Measurements from ENCODE around the gene SLX4IP.

Gene SLX4IP

GRCh38 chr20:10487142-10488136 is 52.3 kb downstream of the SLX4IP start:
- Histone ChIP-seq H3K36me3 (ENCODE audit: insufficient read depth, low read length) (no peaks in the 10 kb centered on the region), H3K4me1 (ENCODE audit: insufficient read depth, low read length) (peaks cover 27% of the 10 kb centered on the region)

GRCh38 chr20:10488534-10488933 is 53.4 kb downstream of the SLX4IP start:
- Histone ChIP-seq H3K9me3 (ENCODE audit: control insufficient read depth, insufficient read depth, low read length) (no peaks in the 10 kb centered on the region), H3K4me1 (ENCODE audit: insufficient read depth, low read length) (peaks cover 27% of the 10 kb centered on the region), H3K36me3 (ENCODE audit: insufficient read depth, low read length) (no peaks in the 10 kb centered on the region), H3K9ac (ENCODE audit: low read depth, low read length) (no peak overlapping the region)

More at GRCh38 chr20:10487142-10488136, 52.3 kb downstream of the SLX4IP start:
- Histone ChIP-seq H3K9ac (ENCODE audit: low read depth, low read length) (no peak overlapping the region), H3K9me3 (ENCODE audit: control insufficient read depth, insufficient read depth, low read length) (no peaks in the 10 kb centered on the region)

GRCh38 chr20:10489853-10490252 is 54.7 kb downstream of the SLX4IP start:
- H3K9ac ChIP-seq (ENCODE audit: low read depth, low read length): no peak overlapping the region

GRCh38 chr20:10490257-10490656 is 55.2 kb downstream of the SLX4IP start:
- Histone ChIP-seq H3K9ac (ENCODE audit: low read depth, low read length) (no peak overlapping the region), H3K9me3 (ENCODE audit: control insufficient read depth, insufficient read depth, low read length) (no peaks in the 10 kb centered on the region), H3K4me1 (ENCODE audit: insufficient read depth, low read length) (peaks cover 27% of the 10 kb centered on the region), H3K36me3 (ENCODE audit: insufficient read depth, low read length) (no peaks in the 10 kb centered on the region)

More at GRCh38 chr20:10489853-10490252, 54.7 kb downstream of the SLX4IP start:
- Histone ChIP-seq H3K4me1 (ENCODE audit: insufficient read depth, low read length) (peaks cover 27% of the 10 kb centered on the region), H3K9me3 (ENCODE audit: control insufficient read depth, insufficient read depth, low read length) (no peaks in the 10 kb centered on the region), H3K36me3 (ENCODE audit: insufficient read depth, low read length) (no peaks in the 10 kb centered on the region)

GRCh38 chr20:10490706-10491105 is 55.6 kb downstream of the SLX4IP start:
- H3K9ac ChIP-seq (ENCODE audit: low read depth, low read length): no peak overlapping the region
- H3K4me1 ChIP-seq (ENCODE audit: insufficient read depth, low read length): peaks cover 27% of the 10 kb centered on the region

GRCh38 chr20:10492065-10492464 is 57.0 kb downstream of the SLX4IP start:
- Histone ChIP-seq H3K36me3 (ENCODE audit: insufficient read depth, low read length) (no peaks in the 10 kb centered on the region), H3K4me1 (ENCODE audit: insufficient read depth, low read length) (peaks cover 27% of the 10 kb centered on the region)

More at GRCh38 chr20:10490706-10491105, 55.6 kb downstream of the SLX4IP start:
- no peaks in the 10 kb centered on the region for H3K36me3 ChIP-seq (ENCODE audit: insufficient read depth, low read length)
- no peaks in the 10 kb centered on the region for H3K9me3 ChIP-seq (ENCODE audit: control insufficient read depth, insufficient read depth, low read length)

GRCh38 chr20:10492844-10493243 is 57.7 kb downstream of the SLX4IP start:
- H3K9me3 ChIP-seq (ENCODE audit: control insufficient read depth, insufficient read depth, low read length): no peaks in the 10 kb centered on the region
- H3K36me3 ChIP-seq (ENCODE audit: insufficient read depth, low read length): no peaks in the 10 kb centered on the region
- H3K4me1 ChIP-seq (ENCODE audit: insufficient read depth, low read length): peaks cover 22% of the 10 kb centered on the region
- H3K9ac ChIP-seq (ENCODE audit: low read depth, low read length): no peak overlapping the region

More at GRCh38 chr20:10492065-10492464, 57.0 kb downstream of the SLX4IP start:
- H3K9ac ChIP-seq (ENCODE audit: low read depth, low read length): no peak overlapping the region
- no peaks in the 10 kb centered on the region for H3K9me3 ChIP-seq (ENCODE audit: control insufficient read depth, insufficient read depth, low read length)

- Histone ChIP-seq H3K9me3 (ENCODE audit: control insufficient read depth, insufficient read depth, low read length) (no peaks in the 10 kb centered on the region), H3K36me3 (ENCODE audit: insufficient read depth, low read length) (no peaks in the 10 kb centered on the region), H3K4me1 (ENCODE audit: insufficient read depth, low read length) (peaks cover 12% of the 10 kb centered on the region), H3K9ac (ENCODE audit: low read depth, low read length) (no peak overlapping the region)
Measured at GRCh38 chr20:10495173-10495572, 60.1 kb downstream of the SLX4IP start.

- Histone ChIP-seq H3K4me1 (ENCODE audit: insufficient read depth, low read length) (peaks cover 9% of the 10 kb centered on the region), H3K9ac (ENCODE audit: low read depth, low read length) (no peak overlapping the region), H3K36me3 (ENCODE audit: insufficient read depth, low read length) (no peaks in the 10 kb centered on the region), H3K9me3 (ENCODE audit: control insufficient read depth, insufficient read depth, low read length) (no peaks in the 10 kb centered on the region)
Measured at GRCh38 chr20:10496465-10496864, 61.4 kb downstream of the SLX4IP start.

- no peak overlapping the region for H3K9ac ChIP-seq (ENCODE audit: low read depth, low read length)
- no peaks in the 10 kb centered on the region for H3K9me3 ChIP-seq (ENCODE audit: control insufficient read depth, insufficient read depth, low read length)
- peaks cover 17% of the 10 kb centered on the region for H3K4me1 ChIP-seq (ENCODE audit: insufficient read depth, low read length)
- no peaks in the 10 kb centered on the region for H3K36me3 ChIP-seq (ENCODE audit: insufficient read depth, low read length)
Measured at GRCh38 chr20:10497283-10497682, 62.2 kb downstream of the SLX4IP start.

- H3K4me1 ChIP-seq (ENCODE audit: insufficient read depth, low read length): peaks cover 19% of the 10 kb centered on the region
- H3K9me3 ChIP-seq (ENCODE audit: control insufficient read depth, insufficient read depth, low read length): no peaks in the 10 kb centered on the region
- no peak overlapping the region for H3K9ac ChIP-seq (ENCODE audit: low read depth, low read length)
- H3K36me3 ChIP-seq (ENCODE audit: insufficient read depth, low read length): no peaks in the 10 kb centered on the region
Measured at GRCh38 chr20:10497791-10498190, 62.7 kb downstream of the SLX4IP start.

- H3K9ac ChIP-seq (ENCODE audit: low read depth, low read length): no peak overlapping the region
- H3K4me1 ChIP-seq (ENCODE audit: insufficient read depth, low read length): peaks cover 19% of the 10 kb centered on the region
- no peaks in the 10 kb centered on the region for H3K36me3 ChIP-seq (ENCODE audit: insufficient read depth, low read length)
- no peaks in the 10 kb centered on the region for H3K9me3 ChIP-seq (ENCODE audit: control insufficient read depth, insufficient read depth, low read length)
Measured at GRCh38 chr20:10498200-10498599, 63.1 kb downstream of the SLX4IP start.

- Histone ChIP-seq H3K9ac (ENCODE audit: low read depth, low read length) (no peak overlapping the region), H3K36me3 (ENCODE audit: insufficient read depth, low read length) (no peaks in the 10 kb centered on the region), H3K4me1 (ENCODE audit: insufficient read depth, low read length) (peaks cover 19% of the 10 kb centered on the region)
Measured at GRCh38 chr20:10501402-10501801, 66.3 kb downstream of the SLX4IP start.

GRCh38 chr20:10502098-10502526 is 67.0 kb downstream of the SLX4IP start:
- H3K36me3 ChIP-seq (ENCODE audit: insufficient read depth, low read length): no peaks in the 10 kb centered on the region
- H3K9ac ChIP-seq (ENCODE audit: low read depth, low read length): no peak overlapping the region
- H3K9me3 ChIP-seq (ENCODE audit: control insufficient read depth, insufficient read depth, low read length): no peaks in the 10 kb centered on the region
- H3K4me1 ChIP-seq (ENCODE audit: insufficient read depth, low read length): peaks cover 22% of the 10 kb centered on the region

More at GRCh38 chr20:10501402-10501801, 66.3 kb downstream of the SLX4IP start:
- H3K9me3 ChIP-seq (ENCODE audit: control insufficient read depth, insufficient read depth, low read length): no peaks in the 10 kb centered on the region

- H3K36me3 ChIP-seq (ENCODE audit: insufficient read depth, low read length): no peaks in the 10 kb centered on the region
- H3K9ac ChIP-seq (ENCODE audit: low read depth, low read length): no peak overlapping the region
- peaks cover 32% of the 10 kb centered on the region for H3K4me1 ChIP-seq (ENCODE audit: insufficient read depth, low read length)
- no peaks in the 10 kb centered on the region; the same call in 1 of the 2 replicates for H3K9me3 ChIP-seq (ENCODE audit: control insufficient read depth, insufficient read depth, low read length)
Measured at GRCh38 chr20:10504608-10504993, 69.5 kb downstream of the SLX4IP start.
